Measurements from ENCODE around the gene KCNMA1.

The KCNMA1 gene

GRCh38 chr10:77210645-77211044, 427.0 kb downstream of the KCNMA1 start:
- DNase-seq: no peak
- H3K23ac ChIP-seq (ENCODE audit: low read length): no peak overlapping the region
- no peak overlapping the region for H3K18ac ChIP-seq (ENCODE audit: low read length)
- H3K4me2 ChIP-seq (ENCODE audit: low read length): no peak overlapping the region
- no peak overlapping the region for H4K5ac ChIP-seq (ENCODE audit: low read length)
- H3K4me1 ChIP-seq (ENCODE audit: control insufficient read depth, low read depth, low read length): no peaks in the 10 kb centered on the region
- no peaks in the 10 kb centered on the region for H3K27me3 ChIP-seq (ENCODE audit: insufficient read depth, low read length, poor library complexity)
- no peak overlapping the region for H2BK15ac ChIP-seq (replicated peaks; ENCODE audit: low read depth)
- H3K27ac ChIP-seq (ENCODE audit: low read depth, low read length): no peak overlapping the region
- no peaks in the 10 kb centered on the region for H3K79me2 ChIP-seq (ENCODE audit: control insufficient read depth, insufficient read depth, low read length)
- no peak overlapping the region for H3K4me3 ChIP-seq (ENCODE audit: low read length)
- H3K9ac ChIP-seq (ENCODE audit: low read length): no peak overlapping the region
- no peak overlapping the region for H3K56ac ChIP-seq (ENCODE audit: low read length)
- no peak overlapping the region for H4K8ac ChIP-seq (ENCODE audit: low read depth, low read length)
- no peaks in the 10 kb centered on the region for H3K36me3 ChIP-seq (ENCODE audit: control insufficient read depth, insufficient read depth, low read length)
- H3K4ac ChIP-seq (ENCODE audit: low read depth, low read length): no peak overlapping the region
- no peak overlapping the region for H2AK5ac ChIP-seq (ENCODE audit: low read length)
- H2BK5ac ChIP-seq (ENCODE audit: low read length): no peak overlapping the region
- H2BK120ac ChIP-seq (ENCODE audit: low read depth, low read length): no peak overlapping the region
- H3K79me1 ChIP-seq (ENCODE audit: low read length): no peaks in the 10 kb centered on the region

DNA sequence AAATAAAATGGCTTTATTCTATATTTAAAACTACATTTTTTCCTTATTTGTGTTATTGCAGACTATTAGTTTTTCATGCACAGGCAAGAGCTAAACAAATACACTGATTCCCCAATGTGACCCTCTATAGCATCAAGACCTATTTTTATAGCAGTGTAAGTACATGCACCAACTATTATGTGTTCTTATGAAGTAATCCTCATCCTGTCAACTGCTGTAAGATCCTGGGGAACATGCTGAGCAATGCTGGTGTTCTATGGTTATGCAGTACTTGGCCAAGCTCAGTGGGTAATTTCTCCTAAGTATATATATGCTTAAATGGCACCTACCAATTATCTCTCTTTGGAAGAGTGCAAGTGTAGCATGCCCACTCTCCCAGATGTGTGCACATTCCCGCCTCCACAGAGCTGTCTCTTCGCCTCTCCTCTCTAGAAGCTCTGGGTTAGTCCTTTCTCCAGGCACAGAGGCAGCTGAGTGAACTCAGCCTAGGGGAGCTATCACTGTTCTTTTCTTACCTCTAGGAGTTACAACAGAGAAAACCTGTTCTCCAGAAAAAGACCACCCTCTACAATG, 428.8 kb downstream of the KCNMA1 start:
- H2BK5ac ChIP-seq (ENCODE audit: low read length): no peak overlapping the region
- H3K9ac ChIP-seq (ENCODE audit: low read length): no peak overlapping the region
- no peaks in the 10 kb centered on the region for H3K79me1 ChIP-seq (ENCODE audit: low read length)
- H3K27me3 ChIP-seq (ENCODE audit: insufficient read depth, low read length, poor library complexity): no peaks in the 10 kb centered on the region
- no peak overlapping the region for H3K18ac ChIP-seq (ENCODE audit: low read length)
- H2BK15ac ChIP-seq (replicated peaks; ENCODE audit: low read depth): no peak overlapping the region
- no peak overlapping the region for H4K8ac ChIP-seq (ENCODE audit: low read depth, low read length)
- H3K23ac ChIP-seq (ENCODE audit: low read length): no peak overlapping the region
- H3K56ac ChIP-seq (ENCODE audit: low read length): no peak overlapping the region
- no peaks in the 10 kb centered on the region for H3K36me3 ChIP-seq (ENCODE audit: control insufficient read depth, insufficient read depth, low read length)
- H3K79me2 ChIP-seq (ENCODE audit: control insufficient read depth, insufficient read depth, low read length): no peaks in the 10 kb centered on the region
- no peaks in the 10 kb centered on the region for H3K4me1 ChIP-seq (ENCODE audit: control insufficient read depth, low read depth, low read length)
- no peak overlapping the region for H2BK120ac ChIP-seq (ENCODE audit: low read depth, low read length)
- DNase-seq: no peak
- H3K27ac ChIP-seq (ENCODE audit: low read depth, low read length): no peak overlapping the region
- no CpG with 5 or more reads among the region's 2 CpGs for WGBS (ENCODE audit: extremely low coverage, insufficient coverage, low lambda C conversion rate)
- H2AK5ac ChIP-seq (ENCODE audit: low read length): no peak overlapping the region
- no peak overlapping the region for H3K4me3 ChIP-seq (ENCODE audit: low read length)
- H3K4me2 ChIP-seq (ENCODE audit: low read length): no peak overlapping the region
- no peak overlapping the region for H3K4ac ChIP-seq (ENCODE audit: low read depth, low read length)
- H4K5ac ChIP-seq (ENCODE audit: low read length): no peak overlapping the region

DNA sequence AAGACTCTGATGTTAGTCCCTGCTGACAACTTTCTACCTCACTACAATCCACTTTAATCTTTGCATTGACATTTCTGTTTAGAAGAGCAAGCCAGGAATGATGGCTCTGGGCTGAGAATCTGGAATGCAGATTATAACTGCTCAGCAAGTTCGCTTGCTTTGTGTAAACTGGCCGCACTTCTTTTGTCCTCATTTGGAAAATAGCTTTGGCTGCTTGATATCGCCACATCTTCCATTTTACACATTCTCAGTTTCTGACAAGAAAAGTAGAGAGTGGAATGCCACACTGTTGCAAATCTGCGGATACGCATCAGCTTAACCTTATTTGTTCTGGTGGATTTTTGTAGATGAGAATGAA, 429.8 kb downstream of the KCNMA1 start:
- no peaks in the 10 kb centered on the region for H3K27me3 ChIP-seq (ENCODE audit: insufficient read depth, low read length, poor library complexity)
- no peak overlapping the region for H2BK120ac ChIP-seq (ENCODE audit: low read depth, low read length)
- H2BK15ac ChIP-seq (replicated peaks; ENCODE audit: low read depth): no peak overlapping the region
- no peaks in the 10 kb centered on the region for H3K79me2 ChIP-seq (ENCODE audit: control insufficient read depth, insufficient read depth, low read length)
- H3K56ac ChIP-seq (ENCODE audit: low read length): no peak overlapping the region
- no peak overlapping the region for H3K27ac ChIP-seq (ENCODE audit: low read depth, low read length)
- H3K79me1 ChIP-seq (ENCODE audit: low read length): no peaks in the 10 kb centered on the region
- H3K36me3 ChIP-seq (ENCODE audit: control insufficient read depth, insufficient read depth, low read length): no peaks in the 10 kb centered on the region
- H3K18ac ChIP-seq (ENCODE audit: low read length): no peak overlapping the region
- H3K23ac ChIP-seq (ENCODE audit: low read length): no peak overlapping the region
- no peak overlapping the region for H2AK5ac ChIP-seq (ENCODE audit: low read length)
- H3K9ac ChIP-seq (ENCODE audit: low read length): no peak overlapping the region
- no CpG with 5 or more reads among the region's 5 CpGs for WGBS (ENCODE audit: extremely low coverage, insufficient coverage, low lambda C conversion rate)
- H2BK5ac ChIP-seq (ENCODE audit: low read length): no peak overlapping the region
- H3K4me3 ChIP-seq (ENCODE audit: low read length): no peak overlapping the region
- H3K4me1 ChIP-seq (ENCODE audit: control insufficient read depth, low read depth, low read length): no peaks in the 10 kb centered on the region
- no peak overlapping the region for H4K8ac ChIP-seq (ENCODE audit: low read depth, low read length)
- H4K5ac ChIP-seq (ENCODE audit: low read length): no peak overlapping the region
- H3K4ac ChIP-seq (ENCODE audit: low read depth, low read length): no peak overlapping the region
- no peak for DNase-seq
- no peak overlapping the region for H3K4me2 ChIP-seq (ENCODE audit: low read length)

DNA sequence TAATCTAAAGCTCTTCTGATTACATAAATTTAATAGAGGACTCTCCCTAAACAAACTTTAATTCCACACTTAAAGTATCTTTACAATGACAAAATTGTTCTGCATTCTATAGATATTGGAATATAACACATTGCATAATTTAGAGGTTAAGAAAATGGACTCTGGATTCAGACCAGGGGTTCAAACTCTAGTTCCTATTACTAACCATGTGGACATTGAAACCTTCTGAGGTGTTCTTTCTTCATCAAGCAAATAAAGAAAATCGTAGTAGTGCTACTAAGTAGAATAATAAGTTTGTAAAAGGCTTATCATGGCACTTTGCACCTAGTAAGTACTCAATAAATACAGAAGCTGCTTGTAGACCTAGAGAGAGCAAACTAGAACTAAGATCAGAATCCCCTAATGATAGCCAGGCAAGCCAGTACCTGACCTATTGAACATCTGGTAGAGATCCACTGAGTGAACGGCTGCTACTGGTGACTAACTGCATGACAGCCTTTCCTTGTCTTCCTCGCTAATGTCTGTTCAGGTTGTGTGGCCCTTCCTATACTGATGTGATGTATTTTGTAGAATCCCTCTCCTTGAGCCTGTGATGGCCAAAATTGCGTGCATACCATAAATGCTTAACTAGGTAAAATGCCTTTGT, 430.3 kb downstream of the KCNMA1 start:
- no peak overlapping the region for H3K23ac ChIP-seq (ENCODE audit: low read length)

DNA sequence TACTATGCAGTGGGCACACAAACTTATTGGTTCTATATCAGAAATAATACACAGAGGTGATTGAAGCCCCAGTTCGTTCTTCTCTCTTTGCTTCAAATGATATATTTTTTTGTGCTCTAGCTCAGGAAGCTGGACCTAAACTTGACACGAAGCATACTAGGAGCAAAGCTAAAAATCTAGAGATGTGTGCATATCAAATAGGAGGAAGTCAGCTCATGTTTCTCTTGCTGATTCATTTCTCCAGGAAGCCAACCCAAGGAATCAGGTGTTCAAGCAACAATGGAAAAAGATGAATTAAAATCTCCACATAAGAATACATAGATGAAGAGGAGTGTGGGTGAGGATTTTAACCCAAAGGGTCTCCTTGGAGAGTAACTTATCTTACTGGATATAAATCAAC, 432.5 kb downstream of the KCNMA1 start:
- no peak overlapping the region for H2BK120ac ChIP-seq (ENCODE audit: low read depth, low read length)
- no peak overlapping the region for H3K56ac ChIP-seq (ENCODE audit: low read length)
- H2BK5ac ChIP-seq (ENCODE audit: low read length): no peak overlapping the region
- no peak overlapping the region for H3K18ac ChIP-seq (ENCODE audit: low read length)
- DNase-seq: no peak
- no peak overlapping the region for H3K4me3 ChIP-seq (ENCODE audit: low read length)
- H3K4ac ChIP-seq (ENCODE audit: low read depth, low read length): no peak overlapping the region
- H3K9ac ChIP-seq (ENCODE audit: low read length): no peak overlapping the region
- peaks cover 4% of the 10 kb centered on the region for H3K4me1 ChIP-seq (ENCODE audit: control insufficient read depth, low read depth, low read length)
- no peak overlapping the region for H3K23ac ChIP-seq (ENCODE audit: low read length)
- H2BK15ac ChIP-seq (replicated peaks; ENCODE audit: low read depth): no peak overlapping the region
- no peak overlapping the region for H3K4me2 ChIP-seq (ENCODE audit: low read length)
- H3K36me3 ChIP-seq (ENCODE audit: control insufficient read depth, insufficient read depth, low read length): no peaks in the 10 kb centered on the region
- H4K8ac ChIP-seq (ENCODE audit: low read depth, low read length): no peak overlapping the region
- H4K5ac ChIP-seq (ENCODE audit: low read length): no peak overlapping the region
- no CpG with 5 or more reads among the region's 2 CpGs for WGBS (ENCODE audit: extremely low coverage, insufficient coverage, low lambda C conversion rate)
- no peak overlapping the region for H2AK5ac ChIP-seq (ENCODE audit: low read length)
- H3K79me2 ChIP-seq (ENCODE audit: control insufficient read depth, insufficient read depth, low read length): no peaks in the 10 kb centered on the region
- H3K27me3 ChIP-seq (ENCODE audit: insufficient read depth, low read length, poor library complexity): no peaks in the 10 kb centered on the region
- no peak overlapping the region for H3K27ac ChIP-seq (ENCODE audit: low read depth, low read length)
- no peaks in the 10 kb centered on the region for H3K79me1 ChIP-seq (ENCODE audit: low read length)

More for the DNA sequence above, 430.3 kb downstream of the KCNMA1 start:
- Histone ChIP-seq H3K27me3 (ENCODE audit: insufficient read depth, low read length, poor library complexity) (no peaks in the 10 kb centered on the region), H3K56ac (ENCODE audit: low read length) (no peak overlapping the region), H3K79me1 (ENCODE audit: low read length) (no peaks in the 10 kb centered on the region), H4K8ac (ENCODE audit: low read depth, low read length) (no peak overlapping the region), H3K4me1 (ENCODE audit: control insufficient read depth, low read depth, low read length) (peaks cover 4% of the 10 kb centered on the region), H3K27ac (ENCODE audit: low read depth, low read length) (no peak overlapping the region), H3K4me3 (ENCODE audit: low read length) (no peak overlapping the region), H3K79me2 (ENCODE audit: control insufficient read depth, insufficient read depth, low read length) (no peaks in the 10 kb centered on the region), H2AK5ac (ENCODE audit: low read length) (no peak overlapping the region), H3K18ac (ENCODE audit: low read length) (no peak overlapping the region), H2BK5ac (ENCODE audit: low read length) (no peak overlapping the region), H2BK120ac (ENCODE audit: low read depth, low read length) (no peak overlapping the region), H3K9ac (ENCODE audit: low read length) (no peak overlapping the region), H3K36me3 (ENCODE audit: control insufficient read depth, insufficient read depth, low read length) (no peaks in the 10 kb centered on the region), H2BK15ac (replicated peaks; ENCODE audit: low read depth) (no peak overlapping the region), H3K4ac (ENCODE audit: low read depth, low read length) (no peak overlapping the region), H4K5ac (ENCODE audit: low read length) (no peak overlapping the region), H3K4me2 (ENCODE audit: low read length) (no peak overlapping the region)
- DNase-seq: no peak
- no CpG with 5 or more reads among the region's 4 CpGs for WGBS (ENCODE audit: extremely low coverage, insufficient coverage, low lambda C conversion rate)

DNA sequence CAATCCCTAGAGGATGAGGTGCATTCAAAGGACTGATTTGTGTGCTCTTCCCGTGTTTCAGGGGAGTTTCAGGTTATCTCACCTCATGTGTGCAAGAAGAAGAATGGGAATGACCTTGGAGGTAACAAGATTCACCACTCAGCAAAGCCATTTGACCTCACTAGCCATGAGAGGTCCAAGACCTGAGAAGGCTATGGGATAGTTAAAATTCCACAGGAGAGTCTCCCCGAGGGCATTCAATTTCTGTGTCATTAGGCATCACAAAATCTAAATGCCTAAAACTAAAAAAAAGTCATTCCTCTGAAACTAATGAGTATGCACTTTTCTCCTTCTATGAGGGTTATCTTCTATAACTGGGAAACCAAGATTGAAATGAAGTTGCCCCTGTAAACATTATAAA, 433.4 kb downstream of the KCNMA1 start:
- no peak overlapping the region for H3K56ac ChIP-seq (ENCODE audit: low read length)
- H3K4me2 ChIP-seq (ENCODE audit: low read length): no peak overlapping the region
- H3K79me1 ChIP-seq (ENCODE audit: low read length): no peaks in the 10 kb centered on the region
- no peaks in the 10 kb centered on the region for H3K27me3 ChIP-seq (ENCODE audit: insufficient read depth, low read length, poor library complexity)
- no peak overlapping the region for H2BK15ac ChIP-seq (replicated peaks; ENCODE audit: low read depth)
- H2BK5ac ChIP-seq (ENCODE audit: low read length): no peak overlapping the region
- no peak overlapping the region for H3K18ac ChIP-seq (ENCODE audit: low read length)
- no peak overlapping the region for H3K27ac ChIP-seq (ENCODE audit: low read depth, low read length)
- no peak overlapping the region for H2AK5ac ChIP-seq (ENCODE audit: low read length)
- no peak overlapping the region for H3K23ac ChIP-seq (ENCODE audit: low read length)
- no CpG with 5 or more reads among the region's 2 CpGs for WGBS (ENCODE audit: extremely low coverage, insufficient coverage, low lambda C conversion rate)
- H3K4me1 ChIP-seq (ENCODE audit: control insufficient read depth, low read depth, low read length): peaks cover 4% of the 10 kb centered on the region
- no peak overlapping the region for H4K8ac ChIP-seq (ENCODE audit: low read depth, low read length)
- no peak overlapping the region for H2BK120ac ChIP-seq (ENCODE audit: low read depth, low read length)
- H3K36me3 ChIP-seq (ENCODE audit: control insufficient read depth, insufficient read depth, low read length): no peaks in the 10 kb centered on the region
- no peak overlapping the region for H4K5ac ChIP-seq (ENCODE audit: low read length)
- H3K79me2 ChIP-seq (ENCODE audit: control insufficient read depth, insufficient read depth, low read length): no peaks in the 10 kb centered on the region
- DNase-seq: peak; percentile 51
- no peak overlapping the region for H3K4me3 ChIP-seq (ENCODE audit: low read length)
- no peak overlapping the region for H3K9ac ChIP-seq (ENCODE audit: low read length)
- no peak overlapping the region for H3K4ac ChIP-seq (ENCODE audit: low read depth, low read length)

Measured in mesendoderm (in vitro differentiated cells).